ENCODE measurements around the gene TMEM121.

DNA sequence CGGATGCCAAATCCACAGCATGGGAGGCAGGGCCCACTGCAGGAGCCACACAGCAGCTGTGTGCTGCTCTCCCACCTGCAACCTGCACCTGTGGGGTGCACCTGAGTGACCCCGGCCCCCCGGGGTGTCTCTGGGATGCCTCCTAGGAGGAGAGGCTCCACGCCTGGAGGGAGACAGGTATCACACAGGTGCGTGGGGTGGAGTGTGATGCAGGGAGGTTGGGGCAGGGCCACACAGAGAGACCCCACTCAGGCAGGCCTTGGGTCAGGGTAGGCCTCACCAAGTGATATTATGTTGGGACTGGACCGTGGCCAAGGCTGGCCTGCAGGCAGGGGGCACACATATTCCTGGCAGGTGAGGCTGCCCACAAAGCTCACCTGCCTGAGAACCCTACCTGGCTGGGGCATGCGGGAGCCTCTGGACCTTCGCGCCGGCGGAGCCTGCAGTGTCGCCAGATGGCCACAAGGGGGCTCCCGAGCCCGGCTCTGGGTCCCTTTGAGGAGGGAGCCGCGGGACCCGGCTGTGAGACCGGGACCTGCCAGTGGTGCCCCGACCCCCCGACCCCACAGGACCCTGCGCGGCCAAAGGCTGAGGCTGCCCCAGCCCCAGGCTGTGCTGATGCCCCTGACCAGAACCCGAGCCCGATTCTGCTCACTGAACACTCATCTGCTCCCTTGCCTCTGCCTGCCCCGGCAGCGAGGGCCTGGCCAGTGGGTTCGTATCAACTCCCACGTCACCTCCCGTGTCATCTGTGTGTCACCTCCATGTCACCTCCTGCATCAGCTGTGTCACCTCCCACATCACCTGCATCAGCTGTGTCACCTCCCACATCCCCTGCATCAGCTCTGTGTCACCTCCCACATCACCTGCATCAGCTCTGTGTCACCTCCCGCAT is 11.4 kb downstream of the TMEM121 start:
- TF ChIP-seq, protein P1, sequence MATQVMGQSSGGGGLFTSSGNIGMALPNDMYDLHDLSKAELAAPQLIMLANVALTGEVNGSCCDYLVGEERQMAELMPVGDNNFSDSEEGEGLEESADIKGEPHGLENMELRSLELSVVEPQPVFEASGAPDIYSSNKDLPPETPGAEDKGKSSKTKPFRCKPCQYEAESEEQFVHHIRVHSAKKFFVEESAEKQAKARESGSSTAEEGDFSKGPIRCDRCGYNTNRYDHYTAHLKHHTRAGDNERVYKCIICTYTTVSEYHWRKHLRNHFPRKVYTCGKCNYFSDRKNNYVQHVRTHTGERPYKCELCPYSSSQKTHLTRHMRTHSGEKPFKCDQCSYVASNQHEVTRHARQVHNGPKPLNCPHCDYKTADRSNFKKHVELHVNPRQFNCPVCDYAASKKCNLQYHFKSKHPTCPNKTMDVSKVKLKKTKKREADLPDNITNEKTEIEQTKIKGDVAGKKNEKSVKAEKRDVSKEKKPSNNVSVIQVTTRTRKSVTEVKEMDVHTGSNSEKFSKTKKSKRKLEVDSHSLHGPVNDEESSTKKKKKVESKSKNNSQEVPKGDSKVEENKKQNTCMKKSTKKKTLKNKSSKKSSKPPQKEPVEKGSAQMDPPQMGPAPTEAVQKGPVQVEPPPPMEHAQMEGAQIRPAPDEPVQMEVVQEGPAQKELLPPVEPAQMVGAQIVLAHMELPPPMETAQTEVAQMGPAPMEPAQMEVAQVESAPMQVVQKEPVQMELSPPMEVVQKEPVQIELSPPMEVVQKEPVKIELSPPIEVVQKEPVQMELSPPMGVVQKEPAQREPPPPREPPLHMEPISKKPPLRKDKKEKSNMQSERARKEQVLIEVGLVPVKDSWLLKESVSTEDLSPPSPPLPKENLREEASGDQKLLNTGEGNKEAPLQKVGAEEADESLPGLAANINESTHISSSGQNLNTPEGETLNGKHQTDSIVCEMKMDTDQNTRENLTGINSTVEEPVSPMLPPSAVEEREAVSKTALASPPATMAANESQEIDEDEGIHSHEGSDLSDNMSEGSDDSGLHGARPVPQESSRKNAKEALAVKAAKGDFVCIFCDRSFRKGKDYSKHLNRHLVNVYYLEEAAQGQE (IDR thresholded peaks at IDR 0.05; ENCODE audit: insufficient read depth in 1 of 2, low read depth in 2 of 2, low read length in 2 of 2), result no peak
- no peak for TF ChIP-seq POLR2AphosphoS5 (IDR thresholded peaks at IDR 0.05; ENCODE audit: low read depth, low read length)
- no peak for TF ChIP-seq SIN3A (IDR thresholded peaks at IDR 0.05; ENCODE audit: borderline replicate concordance, insufficient read depth, low read length)
- TF ChIP-seq TAF1 (IDR thresholded peaks at IDR 0.05; ENCODE audit: borderline replicate concordance, insufficient read depth, low read length), result no peak
- TF ChIP-seq FOXP2 (optimal IDR thresholded peaks at IDR 0.05; ENCODE audit: borderline replicate concordance, extremely low read depth, extremely low read length, insufficient read depth), result no peak

Data from PFSK-1 (cell line).